GM21423 (cell line): ENCODE measurements around the gene TSPAN31.

ENCODE experiments used
- ATAC-seq: cut with Tn5 transposase; IDR thresholded peaks from one replicate; pipeline ENCODE4 v1.9.1; 2021; ENCODE audit warnings: mild to moderate bottlenecking, moderate library complexity; ENCODE audit not compliant: unreplicated experiment

Gene TSPAN31

DNA sequence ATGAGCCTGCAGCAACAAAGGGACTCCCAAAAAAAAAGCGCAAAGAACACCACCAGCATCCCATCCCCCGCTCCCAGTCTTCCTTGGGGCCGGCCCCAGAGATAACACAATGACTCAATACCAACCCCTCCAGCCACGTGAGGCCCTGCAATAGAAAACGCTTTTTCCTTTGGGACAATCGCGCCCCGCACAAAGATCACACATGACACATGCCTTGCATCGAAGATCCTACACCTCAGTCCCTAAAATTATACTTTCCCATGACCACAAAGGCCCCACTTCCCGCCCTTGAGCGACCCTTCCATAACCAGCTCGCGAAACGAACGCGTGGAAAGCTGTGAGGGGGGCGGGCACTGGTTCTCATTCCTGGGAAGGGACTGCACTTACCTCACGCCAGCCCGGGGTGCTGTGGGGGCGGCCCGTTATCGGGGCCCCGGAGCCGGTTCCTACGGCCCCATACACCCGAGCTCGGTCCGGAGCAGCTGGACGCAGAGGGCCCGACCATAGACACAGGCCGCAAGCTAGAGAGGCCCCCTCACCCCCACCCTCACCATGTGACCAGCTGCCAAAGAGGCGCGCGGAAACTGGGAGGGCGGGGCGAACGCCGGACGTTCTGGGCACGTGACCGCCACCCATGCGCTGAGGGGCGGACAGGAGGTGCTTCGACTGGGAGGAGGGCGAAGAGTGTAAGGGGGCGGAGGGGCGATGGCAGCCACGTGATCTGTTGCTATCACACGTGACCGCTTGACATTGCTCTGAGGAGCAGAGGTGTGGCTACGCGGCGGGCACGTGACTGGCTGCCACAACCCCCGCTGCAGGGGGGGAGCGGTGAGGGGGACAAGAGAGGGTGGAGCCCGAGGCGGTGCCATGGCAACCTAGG is 7.2 kb downstream of the TSPAN31 start, which contains the start of gene CDK4:
Gene CDK4 (minus strand): TSS at position 523 of the 880 bp plus-strand sequence. CDS start 593 bp downstream, outside the sequence.
- ATAC-seq, result peak; percentile 66

DNA sequence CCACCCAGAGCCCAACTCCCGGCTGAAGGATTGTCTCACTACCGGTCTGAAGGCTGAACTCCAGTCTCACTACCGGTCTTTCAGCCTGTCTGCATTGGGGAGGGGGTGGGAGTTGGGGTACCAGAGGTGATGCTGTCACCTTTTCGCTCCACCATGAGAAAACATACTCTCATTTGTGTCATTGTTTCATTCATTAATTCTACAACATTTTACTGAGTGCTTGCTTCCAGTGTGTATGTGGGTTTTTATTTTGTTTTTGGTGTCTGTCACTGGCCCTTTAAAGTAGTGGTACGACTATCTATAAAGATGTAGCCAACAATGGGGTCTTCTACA is 7.8 kb downstream of the TSPAN31 start:
- ATAC-seq, result no peak

GRCh38 chr12:57753756-57754337 is 9.0 kb downstream of the TSPAN31 start:
- no peak for ATAC-seq

DNA sequence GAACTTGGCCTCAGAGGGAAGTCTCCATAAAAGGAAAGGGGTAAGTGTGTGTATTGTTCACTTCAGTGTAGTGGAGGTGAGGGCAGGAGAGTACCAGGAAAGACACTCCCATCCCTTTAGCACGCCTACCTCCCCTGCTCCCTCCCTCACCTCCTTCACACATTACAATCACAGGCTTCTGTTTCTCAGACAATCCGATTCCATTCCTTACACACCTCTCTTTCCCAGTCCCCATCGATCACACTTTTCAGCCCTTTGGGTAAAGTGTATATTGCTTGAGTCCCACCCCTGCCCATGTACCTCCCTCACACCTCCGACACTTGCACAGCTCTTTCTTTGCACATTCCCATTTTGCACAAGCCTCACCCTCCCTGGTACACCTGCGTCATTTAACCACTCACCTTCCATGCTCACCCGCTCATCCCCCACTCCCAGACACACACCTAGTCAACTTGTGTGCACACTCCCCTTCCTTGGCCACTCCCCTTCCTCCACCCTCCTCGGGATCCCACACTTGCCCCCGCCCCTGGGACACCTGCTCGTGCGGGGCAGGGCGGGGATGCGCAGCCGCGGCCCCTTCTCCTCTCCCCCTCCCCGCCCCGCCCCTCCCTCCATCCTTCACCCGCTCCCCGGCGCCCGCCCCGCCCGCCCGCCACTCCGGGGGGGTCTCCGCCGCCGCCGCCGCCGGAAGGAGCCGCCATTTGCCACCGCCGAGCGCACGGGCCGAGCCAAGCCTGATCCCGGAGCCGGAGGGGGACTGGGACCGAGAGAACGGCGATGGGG is 9.8 kb downstream of the TSPAN31 start, which contains the start of gene MARCHF9:
Gene MARCHF9 (plus strand): TSS at position 693 of the 783 bp plus-strand sequence. CDS start 426 bp downstream, outside the sequence.
- ATAC-seq, result peak; percentile 36

GRCh38 chr12:57755194-57755453 is 10.3 kb downstream of the TSPAN31 start:
- no peak for ATAC-seq

DNA sequence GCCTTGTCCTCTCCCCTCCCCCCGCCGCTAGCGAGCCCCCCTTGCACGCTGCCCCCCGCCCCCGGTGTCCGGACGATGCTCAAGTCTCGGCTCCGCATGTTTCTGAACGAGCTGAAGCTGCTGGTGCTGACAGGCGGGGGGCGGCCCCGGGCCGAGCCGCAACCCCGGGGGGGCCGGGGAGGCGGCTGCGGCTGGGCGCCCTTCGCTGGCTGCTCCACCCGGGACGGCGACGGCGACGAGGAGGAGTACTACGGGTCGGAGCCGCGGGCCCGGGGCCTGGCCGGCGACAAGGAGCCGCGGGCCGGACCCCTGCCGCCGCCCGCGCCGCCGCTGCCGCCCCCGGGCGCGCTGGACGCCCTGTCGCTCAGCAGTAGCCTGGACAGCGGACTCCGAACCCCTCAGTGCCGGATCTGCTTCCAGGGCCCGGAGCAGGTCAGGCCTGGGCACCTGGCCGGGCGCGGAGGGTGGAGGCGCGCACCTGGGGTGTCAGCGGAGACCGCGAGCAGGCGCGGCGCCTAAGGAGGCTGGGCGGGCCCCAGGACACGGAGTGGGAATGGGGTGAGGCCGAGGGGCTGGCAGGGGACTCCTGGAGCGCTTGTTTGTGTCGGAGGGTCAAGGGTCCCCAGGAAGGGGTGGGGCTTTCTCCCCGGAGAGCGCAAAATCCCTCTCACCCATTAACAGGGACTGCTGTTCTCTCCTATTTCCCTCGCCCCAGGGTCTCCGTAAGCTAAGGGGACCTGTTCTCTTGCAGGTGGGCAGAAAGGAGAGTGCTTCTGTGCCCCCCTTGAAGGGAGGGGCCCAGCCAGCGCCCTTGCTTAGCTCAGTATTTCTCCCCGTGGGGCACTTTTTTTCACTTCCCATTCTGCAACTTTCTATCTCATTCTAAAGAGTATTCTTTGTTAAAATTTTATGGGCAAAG is 10.9 kb downstream of the TSPAN31 start:
- no peak for ATAC-seq

- no peak for ATAC-seq
Measured at GRCh38 chr12:57756406-57757341, 11.8 kb downstream of the TSPAN31 start.

- no peak for ATAC-seq
Measured at GRCh38 chr12:57757771-57758170, 12.9 kb downstream of the TSPAN31 start.

- ATAC-seq, result no peak
Measured at GRCh38 chr12:57758552-57759359, 13.9 kb downstream of the TSPAN31 start.

DNA sequence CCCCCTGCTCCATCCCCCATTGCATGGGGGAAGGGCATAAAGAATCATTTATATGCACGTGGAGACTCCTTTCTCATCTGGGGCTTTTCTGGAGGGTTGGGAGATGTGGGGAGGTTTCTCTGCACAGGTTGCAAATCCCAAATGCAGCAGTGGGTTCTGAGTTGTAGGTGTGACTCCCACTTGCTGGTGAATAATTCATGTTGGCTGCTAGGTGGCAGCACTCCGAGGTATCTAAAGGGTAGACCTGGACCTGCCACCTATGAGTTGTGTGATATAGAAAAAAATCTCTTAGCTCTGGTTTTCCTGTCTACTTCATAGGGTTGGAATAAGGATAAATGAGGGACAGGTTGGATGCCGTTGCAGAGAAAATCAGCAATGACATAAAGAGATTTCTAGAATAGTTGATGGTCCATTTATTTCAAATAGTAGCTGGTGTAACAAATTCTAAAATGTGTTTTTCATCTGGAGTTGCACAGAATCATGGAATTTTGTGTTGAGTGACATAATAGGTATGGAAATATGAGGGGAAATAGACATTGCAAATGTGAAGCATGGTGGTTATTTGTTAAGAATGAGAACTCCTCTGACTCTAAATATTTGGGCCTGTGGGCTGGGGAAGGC is 14.6 kb downstream of the TSPAN31 start:
- ATAC-seq, result no peak

- ATAC-seq, result no peak
Measured at GRCh38 chr12:57760347-57760982, 15.6 kb downstream of the TSPAN31 start.

DNA sequence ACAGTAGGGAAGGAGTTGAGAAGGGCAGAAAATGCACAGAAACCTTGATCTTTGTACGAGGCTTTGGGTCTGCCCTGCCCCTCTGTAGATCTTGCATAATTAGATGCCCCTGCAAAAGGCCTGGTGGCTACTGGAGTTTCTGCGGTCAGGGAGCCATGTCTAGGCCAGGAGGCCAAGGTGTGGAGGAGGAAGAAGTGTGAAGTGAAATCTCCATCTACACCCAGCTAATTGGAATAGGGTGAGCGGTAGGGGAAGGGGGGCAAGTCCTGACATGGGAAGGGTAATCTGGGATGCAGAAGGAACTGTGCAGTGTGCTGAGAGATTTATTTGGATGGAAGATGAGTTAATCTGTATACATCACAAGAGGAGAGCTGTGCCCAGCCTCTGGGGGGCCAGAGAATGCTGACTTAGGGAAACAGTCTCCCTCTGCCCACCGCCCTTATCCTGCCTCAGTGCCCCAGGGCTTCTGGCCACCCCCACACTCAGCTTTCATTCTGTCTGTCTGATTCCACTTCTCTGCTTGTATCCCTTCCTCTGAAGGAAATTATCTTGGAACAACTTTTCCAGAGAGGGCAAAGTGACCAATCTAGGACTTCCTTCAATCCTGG is 16.7 kb downstream of the TSPAN31 start:
- ATAC-seq, result no peak

- no peak for ATAC-seq
Measured at GRCh38 chr12:57762463-57762862, 17.6 kb downstream of the TSPAN31 start.

GRCh38 chr12:57763881-57764661 is 19.2 kb downstream of the TSPAN31 start:
- no peak for ATAC-seq

DNA sequence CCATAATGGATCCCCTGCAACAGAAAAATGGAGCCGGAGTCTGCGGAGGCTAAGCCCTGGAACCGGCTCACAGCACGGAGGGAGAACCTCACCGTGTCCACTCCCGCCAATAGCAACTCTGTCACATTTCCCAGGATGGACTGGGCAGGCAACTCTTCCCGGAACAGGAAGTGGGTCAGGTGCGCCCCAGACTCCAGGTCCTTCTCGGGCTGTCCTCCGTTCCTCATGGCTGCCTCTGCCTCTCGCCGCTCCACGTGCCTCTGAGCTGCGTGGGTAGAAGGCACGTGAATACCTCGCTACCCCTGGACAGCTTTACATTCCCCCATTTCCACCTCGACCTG is 19.8 kb downstream of the TSPAN31 start:
- ATAC-seq, result no peak

DNA sequence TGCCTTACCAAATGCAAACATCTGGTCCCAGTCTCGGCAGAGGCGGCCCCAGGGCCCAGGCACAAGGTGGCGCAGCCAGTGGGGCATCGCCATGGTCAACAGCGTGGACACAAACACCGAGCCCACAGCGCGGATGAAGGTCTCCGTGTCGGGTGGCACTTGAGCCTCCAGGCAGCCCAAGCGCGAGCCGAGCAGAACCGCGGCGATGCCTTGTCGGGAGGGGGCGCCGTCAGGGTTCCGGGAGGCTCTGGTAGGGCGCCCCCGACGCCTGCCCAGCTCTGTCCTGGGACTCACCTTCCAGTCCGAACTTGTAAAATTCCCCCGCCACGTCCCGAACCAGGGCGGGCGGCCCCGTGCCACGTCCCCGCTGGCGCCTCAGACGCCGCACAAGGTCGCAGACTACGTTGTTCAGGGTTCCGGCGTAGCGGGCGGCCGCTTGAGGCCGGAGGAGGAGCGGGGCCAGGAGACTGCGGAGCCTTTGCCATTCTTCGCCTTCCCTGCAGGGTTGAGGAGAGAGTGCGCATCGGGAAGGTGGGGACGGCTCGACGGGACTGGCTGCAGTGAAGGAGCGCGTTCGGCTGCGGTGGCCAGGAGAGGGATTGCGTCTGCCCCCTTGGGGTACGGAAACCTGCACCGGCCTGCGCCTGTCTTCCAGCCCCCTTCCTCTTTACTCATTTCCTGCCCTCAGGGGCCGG is 20.3 kb downstream of the TSPAN31 start:
- no peak for ATAC-seq
